ENCODE measurements around the gene TRIP4.
"Not testable (repeated sequence)": the region's sequence is repeated elsewhere in the genome, so short reads cannot be mapped to it uniquely, and the experiment has no call there.

Gene TRIP4

DNA sequence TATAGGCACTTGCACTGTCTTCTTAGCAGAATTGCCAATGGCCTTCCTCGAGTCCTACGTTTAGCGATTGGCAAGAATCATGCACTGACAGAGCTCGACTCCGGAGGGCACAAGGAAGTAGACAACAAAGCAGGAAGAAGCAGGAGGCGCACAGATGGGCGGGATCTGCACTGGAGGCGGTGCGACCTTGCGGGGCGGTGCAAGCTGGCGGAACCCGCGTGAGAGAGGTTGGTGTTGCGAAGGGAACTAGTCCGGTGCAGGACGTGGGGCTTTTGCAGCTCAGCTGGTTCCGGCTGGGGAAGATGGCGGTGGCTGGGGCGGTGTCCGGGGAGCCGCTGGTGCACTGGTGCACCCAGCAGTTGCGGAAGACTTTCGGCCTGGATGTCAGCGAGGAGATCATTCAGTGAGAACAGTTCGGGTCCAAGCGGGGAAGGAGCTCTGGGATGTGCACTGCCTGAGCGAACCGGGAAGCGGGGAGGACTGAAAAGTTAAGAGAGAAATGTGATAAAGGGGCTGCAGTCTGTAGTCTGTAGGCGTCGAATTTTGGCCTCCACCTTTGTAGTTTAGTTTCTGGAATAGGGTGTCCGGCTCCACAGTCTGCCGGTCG, at the start of gene TRIP4:
Gene TRIP4, plus strand, starts transcription at position 275 of the 607 bp plus-strand sequence. Its CDS starts 28 bp downstream, at position 303.
- DNase-seq (ENCODE audit: low read depth in 2 of 2) = peak; percentile 92

DNA sequence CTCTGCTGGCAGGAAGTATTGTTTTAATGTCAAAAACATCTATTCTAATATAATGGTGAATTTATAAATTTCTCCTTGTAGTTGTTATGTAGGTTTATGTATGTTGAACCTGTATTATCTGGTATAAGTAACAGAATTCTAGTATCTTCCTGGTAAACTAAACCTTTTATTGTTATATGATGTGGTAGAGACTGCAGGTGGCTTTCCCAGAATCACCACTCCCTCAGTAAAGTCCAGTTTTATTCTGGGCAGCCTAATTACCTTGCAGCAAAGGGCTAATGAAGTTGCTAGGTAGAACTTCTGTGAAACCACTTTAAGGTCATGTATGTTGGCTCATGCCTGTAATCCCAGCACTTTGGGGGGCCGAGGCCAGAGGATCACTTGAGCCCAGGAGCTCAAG, 47.3 kb upstream of the TRIP4 start:
- DNase-seq (ENCODE audit: low read depth in 2 of 2) = no peak

DNA sequence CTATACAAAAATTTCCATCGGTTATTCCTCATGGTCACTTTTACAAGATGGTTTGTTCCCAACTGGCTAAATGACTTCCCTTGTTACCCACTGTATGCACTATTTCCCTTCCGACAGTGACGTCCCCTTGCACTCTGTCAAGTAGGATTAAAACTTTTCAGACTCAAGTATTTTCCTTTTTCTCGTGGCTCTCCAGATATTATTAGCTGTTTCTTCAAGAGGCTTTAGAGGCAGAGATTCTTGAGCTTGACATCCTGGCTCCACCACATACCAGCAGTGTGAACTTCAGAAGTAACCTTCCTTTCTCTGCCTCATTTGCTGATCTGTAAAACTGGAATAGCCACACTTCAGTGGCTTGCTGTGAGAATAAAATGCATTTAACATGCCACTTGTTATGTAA, 45.7 kb upstream of the TRIP4 start:
- no peak for DNase-seq (ENCODE audit: low read depth in 2 of 2)

GRCh38 chr15:64343222-64343621, 44.4 kb upstream of the TRIP4 start:
- no peak for DNase-seq (ENCODE audit: low read depth in 2 of 2)

GRCh38 chr15:64343841-64344240, 43.8 kb upstream of the TRIP4 start:
- DNase-seq (ENCODE audit: low read depth in 2 of 2) = no peak

DNA sequence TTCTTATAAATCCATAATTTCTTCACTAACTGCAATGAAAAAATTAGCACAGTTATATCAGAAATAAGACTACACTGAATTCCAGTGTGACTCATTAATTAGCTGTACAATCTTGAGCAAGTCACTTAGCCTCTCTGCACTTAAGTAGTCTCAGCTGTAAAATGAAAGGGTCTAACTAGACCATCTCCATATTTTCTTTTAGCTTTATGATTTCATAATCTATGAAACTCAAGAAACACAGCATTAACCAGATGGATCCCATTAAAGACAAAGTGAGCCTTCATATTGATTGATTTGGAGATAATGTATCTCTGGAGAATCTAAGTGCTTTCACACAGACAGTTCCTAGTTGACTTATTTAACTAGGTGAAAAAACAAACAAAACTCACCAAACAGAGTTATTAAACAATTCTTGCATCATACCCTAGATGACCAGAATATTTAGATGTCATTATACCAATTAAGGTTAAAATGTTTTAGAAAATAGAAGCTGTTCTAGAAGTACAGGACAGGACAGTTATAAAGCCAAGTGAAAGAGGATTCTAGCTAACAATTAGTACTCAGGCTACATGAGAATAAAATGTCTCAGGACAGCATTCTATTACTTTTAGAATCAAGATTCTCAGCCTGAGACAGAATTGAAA, 42.9 kb upstream of the TRIP4 start:
- DNase-seq (ENCODE audit: low read depth in 2 of 2) = no peak

DNA sequence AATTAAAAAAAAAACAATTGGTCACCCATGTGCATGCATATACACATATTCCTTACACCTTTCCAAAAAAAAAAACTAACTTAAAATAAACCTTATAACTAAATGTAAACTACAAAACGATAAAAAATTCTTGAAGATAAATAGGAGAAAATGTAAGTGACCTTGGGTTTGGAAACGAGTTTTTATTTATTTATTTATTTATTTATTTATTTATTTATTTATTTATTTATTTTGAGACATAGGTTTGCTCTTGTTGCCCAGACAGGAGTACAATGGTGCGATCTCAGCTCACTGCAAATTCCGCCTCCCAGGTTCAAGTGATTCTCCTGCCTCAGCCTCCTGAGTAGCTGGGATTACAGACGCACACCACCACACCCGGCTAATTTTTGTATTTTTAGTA, 41.4 kb upstream of the TRIP4 start:
- DNase-seq (ENCODE audit: low read depth in 2 of 2) = not testable (repeated sequence)

- DNase-seq (ENCODE audit: low read depth in 2 of 2) = no peak
Observed at GRCh38 chr15:64348455-64348854, 39.2 kb upstream of the TRIP4 start.

DNA sequence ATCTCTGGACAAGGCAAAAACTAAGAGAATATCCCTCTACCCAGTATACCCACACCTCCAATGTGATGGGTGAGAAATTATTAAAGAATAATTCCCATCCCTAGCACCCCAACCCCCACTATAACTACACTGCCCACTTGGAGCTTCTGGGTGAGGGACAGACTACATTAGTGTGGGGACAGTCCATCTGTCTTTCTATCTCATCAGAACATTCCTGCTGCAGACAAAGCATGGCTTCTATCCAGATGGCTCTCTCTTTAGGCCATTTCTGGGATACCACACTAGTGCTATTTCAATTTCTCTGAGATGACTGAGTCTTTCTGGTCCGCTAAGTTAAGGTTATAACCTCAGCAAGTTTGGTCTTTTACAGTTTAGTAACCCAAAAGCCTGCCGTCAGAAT, 38.3 kb upstream of the TRIP4 start:
- DNase-seq (ENCODE audit: low read depth in 2 of 2) = no peak

DNA sequence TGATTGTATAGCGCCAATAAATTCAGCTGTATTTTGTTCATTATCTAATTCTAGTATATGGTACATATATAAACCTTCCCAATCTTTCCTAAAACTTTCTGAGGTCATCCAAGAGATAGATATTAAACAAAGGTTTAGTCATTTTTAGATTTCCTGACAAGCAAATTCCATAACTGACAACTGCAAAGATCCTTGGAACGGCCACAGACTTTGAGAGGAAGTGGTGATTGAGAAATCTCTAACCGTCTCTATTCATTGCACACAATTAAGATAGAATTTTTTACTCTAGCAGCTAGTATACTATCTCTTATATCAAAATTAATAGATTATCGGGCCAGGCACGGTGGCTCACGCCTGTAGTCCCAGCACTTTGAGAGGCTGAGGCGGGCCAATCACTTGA, 36.4 kb upstream of the TRIP4 start:
- DNase-seq (ENCODE audit: low read depth in 2 of 2) = no peak

DNA sequence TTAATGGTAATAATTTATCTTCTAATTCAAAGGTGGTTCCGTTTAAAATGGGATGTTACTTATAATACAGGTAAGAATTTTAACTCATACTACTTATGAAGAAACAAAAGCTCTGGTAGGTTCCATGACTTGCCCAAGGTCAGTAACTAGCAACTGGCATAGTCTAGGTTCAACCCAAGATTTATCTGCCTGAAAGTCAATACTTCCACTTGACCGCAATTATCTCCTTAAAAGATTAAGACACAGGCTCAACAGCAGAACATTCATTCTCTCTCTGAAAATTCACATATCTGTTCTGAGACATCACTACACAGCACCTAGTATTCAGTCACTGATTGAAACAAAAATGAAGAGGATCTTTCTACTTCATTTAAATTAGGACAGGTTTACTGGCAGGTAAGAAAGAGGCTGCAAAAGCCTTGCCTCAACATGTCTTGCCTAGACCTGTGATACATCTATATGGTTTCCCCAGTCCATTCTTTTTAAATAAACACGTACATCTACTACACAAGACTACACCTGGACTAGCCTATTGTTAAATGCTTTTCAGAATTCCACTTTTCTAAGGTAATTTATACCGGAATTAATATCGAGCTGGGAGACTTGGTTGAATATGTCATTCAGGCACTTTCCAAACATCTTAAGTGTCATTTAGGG, 32.8 kb upstream of the TRIP4 start:
- DNase-seq (ENCODE audit: low read depth in 2 of 2) = no peak

- peak in 1 of 2 donors; percentile 30 for DNase-seq (ENCODE audit: low read depth in 2 of 2)
Observed at GRCh38 chr15:64355348-64355943, 32.2 kb upstream of the TRIP4 start.

- DNase-seq (ENCODE audit: low read depth in 2 of 2) = peak; percentile 89 to 91
Observed at GRCh38 chr15:64355944-64356709, 31.5 kb upstream of the TRIP4 start, which contains the start of gene CSNK1G1. CSNK1G1 (minus strand) TSS chr15:64356173; CDS start chr15:64300499, 55,674 bp downstream.

DNA sequence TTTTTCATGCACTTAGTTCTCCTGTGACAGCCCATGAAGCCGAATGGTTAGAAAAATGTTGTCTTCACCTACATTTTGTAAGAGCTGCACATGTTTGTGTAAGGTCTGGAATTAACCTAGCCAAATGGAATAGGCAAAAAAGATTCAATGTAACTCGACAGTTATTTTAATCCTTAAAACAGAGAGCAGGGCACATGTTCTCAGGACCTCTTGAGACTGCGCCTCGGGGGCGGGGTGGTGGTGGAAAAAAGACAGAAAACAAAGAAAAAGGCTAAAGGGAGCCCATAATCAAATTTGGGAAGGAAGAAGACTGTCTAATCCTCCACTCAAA, 31.0 kb upstream of the TRIP4 start:
- DNase-seq (ENCODE audit: low read depth in 2 of 2) = no peak

GRCh38 chr15:64361259-64361658, 26.4 kb upstream of the TRIP4 start:
- no peak for DNase-seq (ENCODE audit: low read depth in 2 of 2)

DNA sequence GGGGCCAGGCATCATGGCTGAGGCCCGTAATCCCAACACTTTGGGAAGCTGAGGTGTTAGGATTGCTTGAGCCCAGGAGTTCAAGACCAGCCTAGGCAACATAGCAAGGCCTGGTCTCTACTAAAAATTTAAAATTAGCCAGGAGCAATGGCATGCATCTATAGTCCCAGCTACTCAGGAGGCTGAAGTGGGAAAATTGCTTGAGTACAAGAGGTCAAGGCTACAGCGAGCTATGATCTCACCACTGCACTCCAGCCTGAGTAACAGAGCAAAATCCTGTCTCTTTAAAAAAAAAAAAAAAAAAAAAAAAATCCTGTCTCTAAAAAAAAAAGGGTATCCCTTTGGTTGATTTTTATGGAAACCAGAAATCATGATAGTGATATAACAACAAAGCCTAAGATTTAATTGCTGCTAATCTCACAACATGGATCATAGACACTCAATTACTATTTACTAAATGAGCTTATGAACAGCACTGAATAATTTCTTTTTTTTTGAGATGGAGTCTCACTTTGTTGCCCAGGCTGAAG, 18.5 kb upstream of the TRIP4 start:
- no peak for DNase-seq (ENCODE audit: low read depth in 2 of 2)

- not testable (repeated sequence) for DNase-seq (ENCODE audit: low read depth in 2 of 2)
Observed at GRCh38 chr15:64371383-64371782, 16.3 kb upstream of the TRIP4 start.

GRCh38 chr15:64373360-64373759, 14.3 kb upstream of the TRIP4 start:
- no peak for DNase-seq (ENCODE audit: low read depth in 2 of 2)

DNA sequence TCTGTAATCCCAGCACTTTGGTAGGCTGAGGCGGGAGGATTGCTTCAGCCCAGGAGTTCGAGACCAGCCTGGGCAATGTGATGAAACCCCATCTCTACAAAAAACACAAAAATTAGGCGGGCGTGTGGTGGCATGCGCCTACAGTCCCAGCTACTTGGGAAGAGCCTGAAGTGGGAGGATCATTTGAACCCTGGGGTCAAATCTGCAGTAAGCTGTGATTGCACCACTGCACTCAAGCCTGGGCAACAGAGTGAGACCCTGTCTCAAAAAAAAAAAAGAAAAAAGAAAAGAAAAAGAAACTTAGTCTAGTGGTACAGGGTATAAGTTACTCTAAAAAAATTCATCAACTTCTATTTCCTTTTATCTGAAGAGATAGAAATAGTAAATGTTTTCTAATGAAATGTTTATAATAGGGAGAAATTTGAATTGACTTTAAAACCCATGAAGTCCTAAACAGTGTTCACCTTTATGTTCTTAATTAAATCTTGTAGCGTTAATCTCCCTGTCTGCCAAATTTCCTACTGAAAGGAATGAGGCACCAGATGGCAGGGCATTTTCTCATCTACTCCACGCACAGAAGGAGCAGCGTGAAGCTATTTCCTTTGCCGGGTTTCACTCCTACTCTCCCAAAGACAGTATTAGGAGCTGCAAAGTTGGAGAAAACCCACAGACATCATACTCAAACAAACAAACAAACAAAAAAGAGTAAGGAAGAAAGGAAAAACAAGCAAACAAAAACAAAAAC, 8.2 kb upstream of the TRIP4 start:
- no peak for DNase-seq (ENCODE audit: low read depth in 2 of 2)

- DNase-seq (ENCODE audit: low read depth in 2 of 2) = not testable (repeated sequence)
Observed at GRCh38 chr15:64380130-64380870, 7.3 kb upstream of the TRIP4 start.
